Measurements from ENCODE around the gene ETDC. TPM values are rescaled to one million over a fixed set of nuclear protein-coding genes. Genes with fewer than 3 reads are reported as not detected.
"Not testable (repeated sequence)": the region's sequence is repeated elsewhere in the genome, so short reads cannot be mapped to it uniquely, and the experiment has no call there.

The ETDC gene
- total RNA-seq (2014; rRNA removed) (not detected in 2 replicates), Bru-seq, nascent RNA (not detected), BruChase-seq, experiment 1, labeled RNA remaining after a 6-hour chase (not detected), BruChase-seq, experiment 2, labeled RNA remaining after a 2-hour chase (not detected)
- long read RNA-seq: 0 reads

DNA sequence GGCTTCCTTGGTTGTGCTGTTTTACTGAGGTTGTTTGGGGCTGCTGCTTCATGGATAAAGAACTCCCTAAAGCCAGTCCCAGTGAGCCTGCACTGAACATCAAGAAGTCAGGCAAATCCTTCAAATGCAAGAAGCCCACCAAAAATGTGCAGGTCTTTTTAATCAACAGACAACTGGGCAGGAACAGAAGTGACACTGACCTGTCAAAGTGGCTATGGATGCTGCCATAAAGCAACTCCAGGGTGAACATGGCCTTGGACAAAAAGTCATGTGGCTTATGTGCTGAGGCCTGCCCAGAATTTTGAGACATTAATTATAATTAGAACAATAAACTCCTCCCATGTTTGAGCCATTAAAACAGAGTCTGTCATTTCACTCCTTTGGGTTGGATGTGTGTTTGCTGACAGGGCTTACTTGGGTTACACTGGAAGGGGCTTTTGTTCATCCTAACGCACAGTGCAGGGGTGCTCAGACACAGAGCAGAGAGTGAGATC is at the start of gene ETDC:
ETDC (plus strand) TSS at position 51 of the 494 bp plus-strand sequence; CDS start at position 51, 0 bp downstream.
- ChIA-PET POLR2A (ENCODE audit: unreplicated experiment) (no interaction called here), CTCF (no interaction called here)
- no peak for ATAC-seq
- no TSS peak for BruUV-seq (replicated peaks)
- H3K27me3 ChIP-seq (ENCODE audit: low read length): no peaks in the 10 kb centered on the region
- intact Hi-C loops (cut with micrococcal nuclease): no loop called here
- no peaks in the 10 kb centered on the region for H3F3A ChIP-seq (ENCODE audit: low read length, unreplicated experiment)
- no peak within 1 kb of the TSS for H3K4me2 ChIP-seq (ENCODE audit: low read length)
- H2AFZ ChIP-seq (ENCODE audit: low read length): no peak within 1 kb of the TSS
- TF ChIP-seq, protein P1, sequence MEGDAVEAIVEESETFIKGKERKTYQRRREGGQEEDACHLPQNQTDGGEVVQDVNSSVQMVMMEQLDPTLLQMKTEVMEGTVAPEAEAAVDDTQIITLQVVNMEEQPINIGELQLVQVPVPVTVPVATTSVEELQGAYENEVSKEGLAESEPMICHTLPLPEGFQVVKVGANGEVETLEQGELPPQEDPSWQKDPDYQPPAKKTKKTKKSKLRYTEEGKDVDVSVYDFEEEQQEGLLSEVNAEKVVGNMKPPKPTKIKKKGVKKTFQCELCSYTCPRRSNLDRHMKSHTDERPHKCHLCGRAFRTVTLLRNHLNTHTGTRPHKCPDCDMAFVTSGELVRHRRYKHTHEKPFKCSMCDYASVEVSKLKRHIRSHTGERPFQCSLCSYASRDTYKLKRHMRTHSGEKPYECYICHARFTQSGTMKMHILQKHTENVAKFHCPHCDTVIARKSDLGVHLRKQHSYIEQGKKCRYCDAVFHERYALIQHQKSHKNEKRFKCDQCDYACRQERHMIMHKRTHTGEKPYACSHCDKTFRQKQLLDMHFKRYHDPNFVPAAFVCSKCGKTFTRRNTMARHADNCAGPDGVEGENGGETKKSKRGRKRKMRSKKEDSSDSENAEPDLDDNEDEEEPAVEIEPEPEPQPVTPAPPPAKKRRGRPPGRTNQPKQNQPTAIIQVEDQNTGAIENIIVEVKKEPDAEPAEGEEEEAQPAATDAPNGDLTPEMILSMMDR (conservative IDR thresholded peaks at IDR 0.05; ENCODE audit: low read depth, low read length): no peak
- TF ChIP-seq EZH2phosphoT487 (IDR thresholded peaks at IDR 0.05; ENCODE audit: borderline replicate concordance, low read length) (no peak), EZH2 (IDR thresholded peaks at IDR 0.05; ENCODE audit: low read length, unreplicated experiment) (no peak)
- H4K20me1 ChIP-seq (ENCODE audit: low read length): no peaks in the 10 kb centered on the region
- no peaks in the 10 kb centered on the region for H3K36me3 ChIP-seq (ENCODE audit: low read depth, low read length)
- H3K79me2 ChIP-seq (ENCODE audit: low read length): no peaks in the 10 kb centered on the region
- no peaks in the 10 kb centered on the region for H3K4me1 ChIP-seq (ENCODE audit: insufficient read depth, low read length)
- H3K4me3 ChIP-seq (ENCODE audit: low read length): no peak within 1 kb of the TSS
- H3K9me3 ChIP-seq (ENCODE audit: low read length): no peaks in the 10 kb centered on the region
- no peak within 1 kb of the TSS for H3K27ac ChIP-seq (ENCODE audit: low read length)
- DNase-seq: no peak
- H3K9me2 ChIP-seq (replicated peaks; ENCODE audit: low read length): no peaks in the 10 kb centered on the region
- no peak within 1 kb of the TSS for H3K9ac ChIP-seq (ENCODE audit: low read length)

DNA sequence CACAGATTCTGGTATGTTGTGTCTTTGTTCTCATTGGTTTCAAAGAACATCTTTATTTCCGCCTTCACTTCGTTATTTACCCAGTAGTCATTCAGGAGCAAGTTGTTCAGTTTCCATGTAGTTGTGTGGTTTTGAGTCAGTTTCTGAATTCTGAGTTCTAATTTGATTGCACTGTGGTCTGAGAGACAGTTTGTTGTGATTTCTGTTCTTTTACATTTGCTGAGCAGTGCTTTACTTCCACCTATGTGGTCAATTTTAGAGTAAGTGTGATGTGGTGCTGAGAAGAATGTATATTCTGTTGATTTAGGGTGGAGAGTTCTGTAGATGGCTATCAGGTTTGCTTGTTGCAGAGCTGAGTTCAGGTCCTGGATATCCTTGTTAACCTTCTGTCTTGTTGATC is 48.3 kb upstream of the ETDC start:
- H3K9ac ChIP-seq (ENCODE audit: low read length); DNase-seq; H3K79me2 ChIP-seq (ENCODE audit: low read length); BruUV-seq (replicated peaks); H3F3A ChIP-seq (ENCODE audit: low read length, unreplicated experiment); H2AFZ ChIP-seq (ENCODE audit: low read length); H4K20me1 ChIP-seq (ENCODE audit: low read length); POLR2A ChIA-PET (ENCODE audit: unreplicated experiment); H3K4me3 ChIP-seq (ENCODE audit: low read length); intact Hi-C loops (cut with micrococcal nuclease); CTCF ChIA-PET; ATAC-seq; H3K36me3 ChIP-seq (ENCODE audit: low read depth, low read length); H3K27me3 ChIP-seq (ENCODE audit: low read length); H3K4me2 ChIP-seq (ENCODE audit: low read length); H3K4me1 ChIP-seq (ENCODE audit: insufficient read depth, low read length); H3K9me3 ChIP-seq (ENCODE audit: low read length); H3K9me2 ChIP-seq (replicated peaks; ENCODE audit: low read length); H3K27ac ChIP-seq (ENCODE audit: low read length): not testable (repeated sequence)

DNA sequence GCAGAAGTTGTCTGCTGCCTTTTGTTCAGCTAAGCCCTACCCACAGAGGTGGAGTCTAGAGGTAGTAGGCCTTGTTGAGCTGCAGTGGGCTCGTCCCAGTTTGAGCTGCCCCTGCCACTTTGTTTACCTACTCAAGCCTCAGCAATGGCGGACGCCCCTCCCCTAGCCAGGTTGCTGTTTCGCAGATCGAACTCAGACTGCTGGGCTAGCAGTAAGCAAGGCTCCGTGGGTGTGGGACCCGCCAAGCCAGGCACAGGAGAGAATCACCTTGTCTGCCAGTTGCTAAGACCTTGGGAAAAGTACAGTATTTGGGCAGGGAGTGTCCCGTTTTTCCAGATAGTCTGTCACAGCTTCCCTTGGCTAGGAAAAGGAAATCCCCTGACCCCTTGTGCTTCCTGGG is 45.9 kb upstream of the ETDC start:
- H3K27ac ChIP-seq (ENCODE audit: low read length); H3K4me1 ChIP-seq (ENCODE audit: insufficient read depth, low read length); H2AFZ ChIP-seq (ENCODE audit: low read length); BruUV-seq (replicated peaks); H3K36me3 ChIP-seq (ENCODE audit: low read depth, low read length); H3K4me2 ChIP-seq (ENCODE audit: low read length); POLR2A ChIA-PET (ENCODE audit: unreplicated experiment); H4K20me1 ChIP-seq (ENCODE audit: low read length); DNase-seq; H3K4me3 ChIP-seq (ENCODE audit: low read length); H3F3A ChIP-seq (ENCODE audit: low read length, unreplicated experiment); H3K9me2 ChIP-seq (replicated peaks; ENCODE audit: low read length); H3K9me3 ChIP-seq (ENCODE audit: low read length); H3K27me3 ChIP-seq (ENCODE audit: low read length); intact Hi-C loops (cut with micrococcal nuclease); H3K9ac ChIP-seq (ENCODE audit: low read length); ATAC-seq; CTCF ChIA-PET; H3K79me2 ChIP-seq (ENCODE audit: low read length): not testable (repeated sequence)

GRCh38 chrX:135264206-135264605 is 45.1 kb upstream of the ETDC start:
- no peak overlapping the region for H2AFZ ChIP-seq (ENCODE audit: low read length)
- no peak for DNase-seq
- H3K9ac ChIP-seq (ENCODE audit: low read length): no peak overlapping the region

More at GRCh38 chrX:135264206-135264605, 45.1 kb upstream of the ETDC start:
- no peaks in the 10 kb centered on the region for H4K20me1 ChIP-seq (ENCODE audit: low read length)
- H3K4me3 ChIP-seq (ENCODE audit: low read length): no peak overlapping the region
- intact Hi-C loops (cut with micrococcal nuclease): no loop called here
- no peak for ATAC-seq
- no TSS peak for BruUV-seq (replicated peaks)
- no peaks in the 10 kb centered on the region for H3K36me3 ChIP-seq (ENCODE audit: low read depth, low read length)
- no peaks in the 10 kb centered on the region for H3K9me2 ChIP-seq (replicated peaks; ENCODE audit: low read length)
- CTCF ChIA-PET: no interaction called here
- no peak overlapping the region for H3K4me2 ChIP-seq (ENCODE audit: low read length)
- H3K4me1 ChIP-seq (ENCODE audit: insufficient read depth, low read length): no peaks in the 10 kb centered on the region
- no peaks in the 10 kb centered on the region for H3K9me3 ChIP-seq (ENCODE audit: low read length)
- H3K79me2 ChIP-seq (ENCODE audit: low read length): no peaks in the 10 kb centered on the region
- POLR2A ChIA-PET (ENCODE audit: unreplicated experiment): no interaction called here
- no peaks in the 10 kb centered on the region for H3K27me3 ChIP-seq (ENCODE audit: low read length)
- H3F3A ChIP-seq (ENCODE audit: low read length, unreplicated experiment): no peaks in the 10 kb centered on the region
- no peak overlapping the region for H3K27ac ChIP-seq (ENCODE audit: low read length)
- TF ChIP-seq, protein P1 (conservative IDR thresholded peaks at IDR 0.05; ENCODE audit: low read depth, low read length): no peak
- TF ChIP-seq EZH2 (IDR thresholded peaks at IDR 0.05; ENCODE audit: low read length, unreplicated experiment): no peak
- no peak for TF ChIP-seq EZH2phosphoT487 (IDR thresholded peaks at IDR 0.05; ENCODE audit: borderline replicate concordance, low read length)
